ENCODE data around the gene DHRS9.

DNA sequence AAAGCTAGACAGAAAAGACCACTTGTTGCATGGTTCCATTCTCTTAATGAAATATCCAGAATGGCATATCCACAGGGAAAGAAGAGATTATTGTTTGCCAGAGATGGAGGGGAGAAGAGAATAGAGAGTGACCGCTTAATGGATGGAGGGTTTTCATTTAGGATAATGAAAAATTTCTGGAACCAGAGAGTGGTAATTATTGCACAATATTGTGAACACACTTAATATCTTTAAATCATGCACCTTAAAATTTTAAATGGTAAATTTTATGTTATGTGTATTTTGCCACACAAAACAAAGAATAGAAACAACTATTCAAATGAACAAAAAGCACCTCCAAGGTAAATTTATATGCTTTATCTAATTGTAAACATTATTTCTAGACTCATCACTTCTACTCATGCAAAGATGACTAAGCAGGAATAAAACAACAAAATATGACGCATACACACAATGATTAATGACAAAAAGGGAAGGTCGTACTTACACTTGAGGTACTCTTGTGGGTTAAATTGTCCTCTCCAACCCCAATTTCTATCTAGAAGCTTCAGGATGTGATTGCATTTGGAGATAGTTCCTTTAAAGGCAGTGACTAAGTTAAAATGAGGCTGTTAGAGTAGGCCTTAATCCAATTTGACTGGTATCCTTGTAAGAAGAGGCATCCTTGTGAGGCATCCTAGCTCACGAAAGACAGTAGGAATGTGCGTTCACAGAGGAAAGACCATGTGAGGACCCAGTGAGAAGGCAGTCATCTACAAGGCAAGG is 18.7 kb upstream of the DHRS9 start:
- TF ChIP-seq, protein P1, sequence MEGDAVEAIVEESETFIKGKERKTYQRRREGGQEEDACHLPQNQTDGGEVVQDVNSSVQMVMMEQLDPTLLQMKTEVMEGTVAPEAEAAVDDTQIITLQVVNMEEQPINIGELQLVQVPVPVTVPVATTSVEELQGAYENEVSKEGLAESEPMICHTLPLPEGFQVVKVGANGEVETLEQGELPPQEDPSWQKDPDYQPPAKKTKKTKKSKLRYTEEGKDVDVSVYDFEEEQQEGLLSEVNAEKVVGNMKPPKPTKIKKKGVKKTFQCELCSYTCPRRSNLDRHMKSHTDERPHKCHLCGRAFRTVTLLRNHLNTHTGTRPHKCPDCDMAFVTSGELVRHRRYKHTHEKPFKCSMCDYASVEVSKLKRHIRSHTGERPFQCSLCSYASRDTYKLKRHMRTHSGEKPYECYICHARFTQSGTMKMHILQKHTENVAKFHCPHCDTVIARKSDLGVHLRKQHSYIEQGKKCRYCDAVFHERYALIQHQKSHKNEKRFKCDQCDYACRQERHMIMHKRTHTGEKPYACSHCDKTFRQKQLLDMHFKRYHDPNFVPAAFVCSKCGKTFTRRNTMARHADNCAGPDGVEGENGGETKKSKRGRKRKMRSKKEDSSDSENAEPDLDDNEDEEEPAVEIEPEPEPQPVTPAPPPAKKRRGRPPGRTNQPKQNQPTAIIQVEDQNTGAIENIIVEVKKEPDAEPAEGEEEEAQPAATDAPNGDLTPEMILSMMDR (IDR thresholded peaks at IDR 0.05) = no peak
- TF ChIP-seq POLR2A (IDR thresholded peaks at IDR 0.05) = no peak
